Epithelial cell of esophagus (primary cell): ENCODE data around the gene HACD2.

Experiments used
- DNase-seq: peaks from one replicate; pipeline ENCODE4 v3.0.0; 2010; ENCODE audit warnings: low read depth
- H3K4me3 ChIP-seq: 2 replicates; pipeline ENCODE4 v1.5.1; 2011; ENCODE audit warnings: mild to moderate bottlenecking, low read length, control low read depth
- TF ChIP-seq, protein P1 (sequence below): IDR thresholded peaks from 2 replicates; pipeline ENCODE4 v1.5.1; 2011; ENCODE audit warnings: low read depth, mild to moderate bottlenecking, low read length, control low read depth, inconsistent platforms; ENCODE audit not compliant: insufficient read depth; ENCODE audit errors: missing control alignments

The HACD2 gene, protein sequence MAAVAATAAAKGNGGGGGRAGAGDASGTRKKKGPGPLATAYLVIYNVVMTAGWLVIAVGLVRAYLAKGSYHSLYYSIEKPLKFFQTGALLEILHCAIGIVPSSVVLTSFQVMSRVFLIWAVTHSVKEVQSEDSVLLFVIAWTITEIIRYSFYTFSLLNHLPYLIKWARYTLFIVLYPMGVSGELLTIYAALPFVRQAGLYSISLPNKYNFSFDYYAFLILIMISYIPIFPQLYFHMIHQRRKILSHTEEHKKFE

DNA sequence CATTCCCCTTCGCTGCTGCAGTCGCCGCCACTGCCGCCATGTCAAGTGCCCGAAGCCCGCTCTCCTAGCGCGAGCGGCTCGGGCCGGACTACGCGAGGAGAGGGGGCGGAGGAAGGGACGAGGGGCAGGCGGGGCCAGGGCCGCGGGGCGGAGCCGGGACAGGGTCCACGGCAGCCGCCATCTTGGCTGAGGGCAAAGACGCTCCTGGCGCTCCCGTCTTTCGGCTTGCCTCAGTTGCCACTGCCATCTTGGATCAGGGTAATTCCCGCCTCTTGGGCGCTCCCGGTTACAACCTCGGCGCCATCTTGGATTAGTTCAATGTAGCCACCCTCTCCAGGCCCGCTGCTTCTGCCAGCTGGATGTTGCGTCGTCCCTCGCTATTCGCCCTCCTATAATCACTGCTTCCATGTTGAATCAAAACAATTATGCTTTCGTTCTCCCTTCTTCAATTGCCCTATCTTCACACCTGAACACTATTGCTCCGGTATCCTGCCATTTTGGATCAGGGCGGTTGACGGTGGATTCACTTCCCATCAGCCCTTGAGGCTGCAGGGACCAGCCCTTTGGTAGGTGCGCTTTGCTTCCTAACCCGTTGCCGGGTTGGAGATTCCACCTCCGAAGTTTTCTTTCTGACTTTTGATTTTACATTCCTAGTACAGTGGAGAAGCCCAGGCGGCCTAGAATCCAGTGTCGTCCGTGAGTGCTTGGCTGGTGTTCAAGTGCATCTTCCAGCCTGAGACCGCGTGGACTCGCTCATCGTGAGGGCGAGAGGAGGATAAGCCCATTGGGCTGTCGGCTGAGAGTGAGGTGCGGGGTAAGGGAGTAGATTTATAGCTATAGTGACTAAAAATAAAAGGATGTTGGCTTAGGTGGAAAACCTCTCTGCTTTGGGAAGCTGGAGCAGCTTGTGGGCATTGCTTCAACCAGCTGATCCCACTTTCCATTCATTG, at the start of gene HACD2:
TSS of gene HACD2 (minus strand) at position 66 of the 950 bp plus-strand sequence. CDS start at position 40, 26 bp downstream.
- TF ChIP-seq, protein P1, sequence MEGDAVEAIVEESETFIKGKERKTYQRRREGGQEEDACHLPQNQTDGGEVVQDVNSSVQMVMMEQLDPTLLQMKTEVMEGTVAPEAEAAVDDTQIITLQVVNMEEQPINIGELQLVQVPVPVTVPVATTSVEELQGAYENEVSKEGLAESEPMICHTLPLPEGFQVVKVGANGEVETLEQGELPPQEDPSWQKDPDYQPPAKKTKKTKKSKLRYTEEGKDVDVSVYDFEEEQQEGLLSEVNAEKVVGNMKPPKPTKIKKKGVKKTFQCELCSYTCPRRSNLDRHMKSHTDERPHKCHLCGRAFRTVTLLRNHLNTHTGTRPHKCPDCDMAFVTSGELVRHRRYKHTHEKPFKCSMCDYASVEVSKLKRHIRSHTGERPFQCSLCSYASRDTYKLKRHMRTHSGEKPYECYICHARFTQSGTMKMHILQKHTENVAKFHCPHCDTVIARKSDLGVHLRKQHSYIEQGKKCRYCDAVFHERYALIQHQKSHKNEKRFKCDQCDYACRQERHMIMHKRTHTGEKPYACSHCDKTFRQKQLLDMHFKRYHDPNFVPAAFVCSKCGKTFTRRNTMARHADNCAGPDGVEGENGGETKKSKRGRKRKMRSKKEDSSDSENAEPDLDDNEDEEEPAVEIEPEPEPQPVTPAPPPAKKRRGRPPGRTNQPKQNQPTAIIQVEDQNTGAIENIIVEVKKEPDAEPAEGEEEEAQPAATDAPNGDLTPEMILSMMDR: no peak
- peak within 1 kb of the TSS; percentile 96 for H3K4me3 ChIP-seq
- DNase-seq: peak; percentile 98

DNA sequence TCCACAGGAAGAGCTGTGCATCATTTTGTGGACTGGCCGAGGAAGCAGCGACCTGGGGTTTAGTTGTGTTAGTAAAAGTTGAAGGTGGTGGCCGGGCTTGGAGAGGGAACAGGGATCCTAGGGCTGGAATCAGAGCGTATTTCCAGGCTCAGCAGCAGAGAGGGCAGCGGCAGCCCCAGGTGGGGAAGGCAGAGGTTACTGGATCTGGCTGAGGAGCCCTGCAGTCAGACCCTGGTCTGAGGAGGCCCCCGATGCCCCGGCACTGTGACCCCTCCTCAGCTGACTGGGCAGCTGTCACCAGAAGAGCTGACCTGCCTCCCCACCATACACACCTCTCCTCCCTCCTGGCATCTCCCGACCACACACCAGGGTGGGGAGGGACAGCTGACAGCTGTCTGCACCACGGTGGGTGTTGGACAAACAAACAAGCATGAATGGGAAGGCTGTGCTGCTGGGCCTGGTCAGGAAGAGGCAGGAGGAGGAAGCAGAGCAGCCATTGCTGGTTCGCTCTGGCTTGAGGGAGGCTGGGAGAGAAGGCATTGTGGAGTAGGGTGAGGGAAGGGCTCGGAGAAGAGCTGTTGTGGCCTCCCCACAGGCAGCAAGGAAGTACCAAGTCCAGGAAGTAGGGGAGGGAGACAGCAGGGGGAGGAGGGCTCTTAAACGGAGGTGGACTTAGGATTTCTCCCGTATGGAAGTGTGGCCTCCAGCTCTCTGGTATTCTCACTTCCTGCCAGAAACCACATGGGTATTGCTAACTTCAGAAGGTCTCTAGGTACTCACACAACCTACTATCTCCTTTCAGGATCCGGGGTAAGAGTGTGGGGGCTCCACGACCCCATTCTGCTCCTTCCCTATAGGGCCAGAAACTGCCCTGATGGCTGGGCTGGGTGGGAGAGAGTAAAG, 49.5 kb upstream of the HACD2 start:
- no peak for DNase-seq
- H3K4me3 ChIP-seq: no peak overlapping the region
- TF ChIP-seq, protein P1: no peak

DNA sequence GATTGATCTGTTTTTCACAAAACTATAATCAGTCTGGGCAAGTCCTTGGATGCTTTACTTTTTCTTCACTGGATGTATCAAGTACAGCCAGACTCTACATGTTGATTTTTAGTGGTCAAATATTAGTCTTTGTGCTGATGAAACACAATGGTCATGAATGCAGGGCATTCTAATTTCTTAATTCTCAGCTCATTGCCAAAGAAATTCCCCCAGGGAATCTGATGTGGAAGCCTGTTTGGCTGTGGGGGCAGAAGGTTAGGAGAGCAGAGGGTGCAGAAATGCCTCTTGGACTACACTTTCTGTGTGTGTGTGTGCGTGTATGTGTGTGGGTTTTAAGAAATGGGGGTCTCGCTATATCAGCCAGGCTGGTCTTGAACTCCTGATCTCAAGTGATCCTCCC, 48.7 kb upstream of the HACD2 start:
- no peak for DNase-seq
- no peak overlapping the region for H3K4me3 ChIP-seq
- TF ChIP-seq, protein P1: no peak

DNA sequence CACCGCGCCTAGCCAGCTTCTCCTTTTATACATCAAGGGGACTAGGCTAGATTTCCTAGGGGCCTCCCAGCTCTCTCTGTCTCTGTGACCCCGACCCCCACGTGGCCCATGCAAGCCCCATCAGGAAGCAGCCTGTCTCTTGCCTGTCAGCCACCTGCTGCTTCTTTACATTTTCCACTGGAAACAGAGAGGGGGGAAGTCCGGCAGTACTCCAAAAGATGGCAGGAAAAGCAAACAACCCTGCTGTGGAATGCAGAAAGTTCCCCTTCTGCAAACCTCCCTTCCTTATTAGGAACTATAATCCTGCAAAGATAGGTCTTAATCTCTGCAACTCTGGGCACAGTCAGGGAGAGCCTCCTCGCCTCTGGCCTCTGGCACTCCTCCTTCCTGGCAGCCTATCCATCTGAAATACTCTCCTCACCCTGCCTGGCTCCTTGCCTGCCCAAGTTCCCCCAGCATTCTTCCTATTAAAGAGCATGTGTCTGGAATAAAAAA, 47.4 kb upstream of the HACD2 start:
- H3K4me3 ChIP-seq: no peak overlapping the region
- TF ChIP-seq, protein P1: no peak
- DNase-seq: no peak

DNA sequence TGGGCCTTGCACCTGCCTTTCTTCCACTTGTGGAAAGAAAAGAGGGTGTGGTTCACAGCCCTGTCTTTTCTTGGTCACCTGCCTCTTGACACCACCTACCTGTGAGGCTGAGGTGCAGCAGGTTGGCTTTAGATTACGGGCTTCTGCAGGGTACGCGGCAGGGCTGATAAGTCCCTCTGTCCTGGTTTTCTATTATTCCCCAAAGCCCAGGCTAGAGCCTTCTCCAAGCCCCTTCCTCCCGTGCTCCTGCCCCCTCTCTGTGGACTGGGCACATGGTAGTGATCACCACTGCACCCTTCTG, 44.8 kb upstream of the HACD2 start:
- no peak for DNase-seq
- no peak overlapping the region for H3K4me3 ChIP-seq
- TF ChIP-seq, protein P1: peak; percentile 29

DNA sequence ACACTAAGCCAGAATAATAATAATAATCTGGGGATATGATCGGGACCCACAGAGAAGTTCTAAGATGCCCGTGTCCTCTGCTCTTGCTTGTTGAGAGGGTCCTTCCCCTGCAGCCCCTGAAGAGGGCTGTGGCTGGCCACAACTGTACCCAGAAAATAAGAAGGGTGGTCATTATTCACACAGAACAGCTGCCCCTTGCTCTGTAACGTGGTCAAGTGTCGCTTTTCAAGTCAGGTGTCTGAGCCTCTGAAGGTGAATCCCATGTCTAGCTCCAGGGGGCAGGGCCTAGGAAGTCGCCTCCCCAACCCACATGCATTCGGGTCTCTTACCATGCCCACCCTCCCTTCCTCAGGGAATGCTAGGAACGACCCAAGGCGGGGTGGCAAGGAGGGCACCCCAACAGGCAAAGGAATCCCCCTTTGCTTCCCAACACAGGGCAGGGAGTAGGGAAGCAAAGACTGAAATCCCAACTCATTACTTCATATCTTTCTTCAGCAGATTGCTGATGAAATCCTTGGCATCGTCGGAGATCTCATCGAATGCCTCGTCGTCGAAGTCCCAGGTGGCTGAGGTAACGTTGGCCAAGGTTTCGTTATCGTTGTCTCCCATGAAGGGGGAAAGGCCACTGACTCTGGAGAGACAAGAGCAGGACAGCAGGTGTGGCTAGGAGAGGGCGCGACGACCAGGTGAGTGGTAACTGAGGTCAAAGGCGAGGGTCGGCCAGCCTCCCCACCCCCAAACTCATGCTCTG, 44.3 kb upstream of the HACD2 start:
- no peak for DNase-seq
- no peak overlapping the region for H3K4me3 ChIP-seq
- TF ChIP-seq, protein P1: no peak
